ENCODE data around the gene UPK1A. TPM values are rescaled to one million over a fixed set of nuclear protein-coding genes. Genes with fewer than 3 reads are reported as not detected.
A peak's percentile ranks its signal among the peaks of the same experiment; 100 is the strongest.

UPK1A gene
- total RNA-seq, 1 experiment from 2014 or later: 0.69 TPM

GRCh38 chr19:35713904-35714495, 47.7 kb downstream of the UPK1A start:
- CTCF ChIA-PET: no interaction called here
- TSS peak; percentile 7 for BruUV-seq (replicated peaks)
- Histone ChIP-seq H3K9me2 (ENCODE audit: insufficient read depth) (no peaks in the 10 kb centered on the region), H3K4me2 (ENCODE audit: low read length) (no peak overlapping the region), H4K20me1 (ENCODE audit: insufficient read depth) (no peaks in the 10 kb centered on the region), H3K79me2 (ENCODE audit: insufficient read depth, low read length) (peaks cover 14% of the 10 kb centered on the region), H2AFZ (ENCODE audit: low read depth, low read length, poor library complexity, severe bottlenecking) (no peak overlapping the region), H3K27me3 (ENCODE audit: insufficient read depth, low read length) (no peaks in the 10 kb centered on the region), H3K36me3 (ENCODE audit: control insufficient read depth in 1 of 2, insufficient read depth in 2 of 2, low read length in 2 of 2) (no peaks in the 10 kb centered on the region), H3K4me1 (ENCODE audit: control insufficient read depth in 1 of 2, insufficient read depth in 2 of 2, low read length in 2 of 2) (peaks cover 11 to 36% of the 10 kb centered on the region in 2 experiments), H3K27ac (ENCODE audit: low read depth, low read length) (no peak overlapping the region), H3K4me3 (replicated peaks in 1 of 2; ENCODE audit: low read depth in 1 of 2, low read length in 2 of 2) (no peak overlapping the region), H3K9ac (ENCODE audit: low read length) (no peak overlapping the region), H3K9me3 (ENCODE audit: control insufficient read depth in 1 of 2, insufficient read depth in 1 of 2, low read depth in 1 of 2, low read length in 2 of 2) (no peaks in the 10 kb centered on the region)
- POLR2A ChIA-PET: no interaction called here
- RAD21 ChIA-PET (ENCODE audit: low non-redundant PET in 1 of 2, low total read pairs in 2 of 2, uncharacterized antibody in 2 of 2, unreplicated experiment in 2 of 2): no interaction called here
- DNase-seq (ENCODE audit: low read depth, low spot score) (no peak), ATAC-seq (no peak)
- TF ChIP-seq SRF (IDR thresholded peaks at IDR 0.05; ENCODE audit: low read depth) (no peak), SP1 (IDR thresholded peaks at IDR 0.05; ENCODE audit: low read depth) (no peak), ZNF274 (IDR thresholded peaks at IDR 0.05; ENCODE audit: low read depth, low read length) (no peak), EZH2 (IDR thresholded peaks at IDR 0.05) (no peak), POLR2AphosphoS5 (IDR thresholded peaks at IDR 0.05; ENCODE audit: low read depth, low read length) (no peak), CEBPB (IDR thresholded peaks at IDR 0.05; ENCODE audit: low read depth) (no peak), FOSL1 (IDR thresholded peaks at IDR 0.05; ENCODE audit: low read depth) (no peak), CBX3 (IDR thresholded peaks at IDR 0.05; ENCODE audit: low read depth) (no peak), JUND (IDR thresholded peaks at IDR 0.05) (no peak), RAD21 (IDR thresholded peaks at IDR 0.05; ENCODE audit: low read depth) (no peak), TCF7L2 (IDR thresholded peaks at IDR 0.05; ENCODE audit: borderline replicate concordance, extremely low read depth, insufficient read depth, insufficient read length) (no peak), REST (IDR thresholded peaks at IDR 0.05; ENCODE audit: low read depth) (no peak), MAX (IDR thresholded peaks at IDR 0.05) (no peak), EGR1 (IDR thresholded peaks at IDR 0.05; ENCODE audit: low read depth) (no peak), YY1 (IDR thresholded peaks at IDR 0.05; ENCODE audit: extremely low read depth, insufficient replicate concordance, low read depth, low read length) (no peak), ZFX (IDR thresholded peaks at IDR 0.05) (no peak), ELF1 (IDR thresholded peaks at IDR 0.05; ENCODE audit: borderline replicate concordance, low read depth) (no peak), EZH2phosphoT487 (IDR thresholded peaks at IDR 0.05; ENCODE audit: borderline replicate concordance) (no peak)
- TF ChIP-seq, protein P1, sequence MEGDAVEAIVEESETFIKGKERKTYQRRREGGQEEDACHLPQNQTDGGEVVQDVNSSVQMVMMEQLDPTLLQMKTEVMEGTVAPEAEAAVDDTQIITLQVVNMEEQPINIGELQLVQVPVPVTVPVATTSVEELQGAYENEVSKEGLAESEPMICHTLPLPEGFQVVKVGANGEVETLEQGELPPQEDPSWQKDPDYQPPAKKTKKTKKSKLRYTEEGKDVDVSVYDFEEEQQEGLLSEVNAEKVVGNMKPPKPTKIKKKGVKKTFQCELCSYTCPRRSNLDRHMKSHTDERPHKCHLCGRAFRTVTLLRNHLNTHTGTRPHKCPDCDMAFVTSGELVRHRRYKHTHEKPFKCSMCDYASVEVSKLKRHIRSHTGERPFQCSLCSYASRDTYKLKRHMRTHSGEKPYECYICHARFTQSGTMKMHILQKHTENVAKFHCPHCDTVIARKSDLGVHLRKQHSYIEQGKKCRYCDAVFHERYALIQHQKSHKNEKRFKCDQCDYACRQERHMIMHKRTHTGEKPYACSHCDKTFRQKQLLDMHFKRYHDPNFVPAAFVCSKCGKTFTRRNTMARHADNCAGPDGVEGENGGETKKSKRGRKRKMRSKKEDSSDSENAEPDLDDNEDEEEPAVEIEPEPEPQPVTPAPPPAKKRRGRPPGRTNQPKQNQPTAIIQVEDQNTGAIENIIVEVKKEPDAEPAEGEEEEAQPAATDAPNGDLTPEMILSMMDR (IDR thresholded peaks at IDR 0.05 in 2 of 3, conservative IDR thresholded peaks at IDR 0.05 in 1 of 3; ENCODE audit: borderline replicate concordance in 1 of 3, insufficient read depth in 1 of 3, low read depth in 2 of 3, low read length in 2 of 3): no peak
- TF ChIP-seq, protein P2, sequence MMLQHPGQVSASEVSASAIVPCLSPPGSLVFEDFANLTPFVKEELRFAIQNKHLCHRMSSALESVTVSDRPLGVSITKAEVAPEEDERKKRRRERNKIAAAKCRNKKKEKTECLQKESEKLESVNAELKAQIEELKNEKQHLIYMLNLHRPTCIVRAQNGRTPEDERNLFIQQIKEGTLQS (IDR thresholded peaks at IDR 0.05): no peak
- intact Hi-C loops (cut with micrococcal nuclease): loop anchor here (10.0 kb wide), 1 partner anchor 359 kb away; the partner anchor contains the start of gene FFAR3

Data from HCT116 (cell line).